Erythroblast (primary cell): ENCODE results near the gene ARHGEF40.

Source experiments
- GATA1 ChIP-seq: IDR thresholded peaks from 2 replicates; pipeline ENCODE4 v1.6.1; 2011; ENCODE audit warnings: low read depth, mild to moderate bottlenecking, control low read depth, low read length, moderate library complexity
- POLR2A ChIP-seq: IDR thresholded peaks from 2 replicates; pipeline ENCODE4 v1.6.1; 2011; ENCODE audit warnings: mild to moderate bottlenecking, low read length

DNA sequence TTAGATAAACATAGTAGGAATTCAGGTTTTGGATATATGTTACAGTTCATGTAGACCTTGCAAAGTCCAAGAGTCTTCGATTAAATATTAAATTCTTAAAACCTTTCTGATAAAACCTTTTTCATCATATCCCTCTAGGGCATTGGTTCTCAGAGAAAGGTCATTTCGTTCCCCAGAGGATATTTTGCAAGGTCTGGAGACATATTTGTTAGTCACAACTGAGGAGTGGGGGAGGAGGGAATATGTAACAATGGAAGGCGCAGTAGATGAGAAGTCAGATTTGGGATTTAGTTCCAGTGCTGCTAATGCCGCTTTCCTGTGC lies 36.0 kb downstream of the ARHGEF40 start:
- TF ChIP-seq POLR2A (no peak), GATA1 (no peak)
